8988T (cell line): Measurements from ENCODE around the gene JADE2.
"Not testable (repeated sequence)": the region's sequence is repeated elsewhere in the genome, so short reads cannot be mapped to it uniquely, and the experiment has no call there.

Experiments used
- DNase-seq: peaks from one replicate; pipeline ENCODE4 v3.0.0; 2011

Gene JADE2

GRCh38 chr5:134524826-134525682, at the start of gene JADE2:
JADE2 (plus strand) TSS chr5:134525670; CDS start chr5:134535858, 10,188 bp downstream.
- peak; percentile 63 for DNase-seq

- DNase-seq: no peak
Observed at GRCh38 chr5:134477462-134478245, 47.8 kb upstream of the JADE2 start.

GRCh38 chr5:134479839-134480238, 45.6 kb upstream of the JADE2 start:
- DNase-seq: no peak

GRCh38 chr5:134489227-134489944, 36.1 kb upstream of the JADE2 start:
- DNase-seq: no peak

- no peak for DNase-seq
Observed at GRCh38 chr5:134490255-134490924, 35.1 kb upstream of the JADE2 start.

- no peak for DNase-seq
Observed at GRCh38 chr5:134490925-134491271, 34.6 kb upstream of the JADE2 start.

GRCh38 chr5:134491841-134492442, 33.5 kb upstream of the JADE2 start:
- no peak for DNase-seq

GRCh38 chr5:134492568-134492967, 32.9 kb upstream of the JADE2 start:
- DNase-seq: no peak

GRCh38 chr5:134493461-134494055, 31.9 kb upstream of the JADE2 start:
- DNase-seq: no peak

- DNase-seq: no peak
Observed at GRCh38 chr5:134494780-134495179, 30.7 kb upstream of the JADE2 start.

GRCh38 chr5:134499905-134500304, 25.6 kb upstream of the JADE2 start:
- not testable (repeated sequence) for DNase-seq

- DNase-seq: no peak
Observed at GRCh38 chr5:134500699-134501430, 24.6 kb upstream of the JADE2 start.

- DNase-seq: no peak
Observed at GRCh38 chr5:134502259-134502658, 23.2 kb upstream of the JADE2 start.

- peak; percentile 60 for DNase-seq
Observed at GRCh38 chr5:134503088-134503936, 22.2 kb upstream of the JADE2 start.

GRCh38 chr5:134503937-134504437, 21.5 kb upstream of the JADE2 start:
- DNase-seq: no peak

- DNase-seq: no peak
Observed at GRCh38 chr5:134504629-134505300, 20.7 kb upstream of the JADE2 start.

GRCh38 chr5:134506054-134507039, 19.1 kb upstream of the JADE2 start:
- no peak for DNase-seq

- no peak for DNase-seq
Observed at GRCh38 chr5:134507452-134507851, 18.0 kb upstream of the JADE2 start.
